Neuron (in vitro differentiated cells): Measurements from ENCODE around the gene KAZALD1.
A peak's percentile ranks its signal among the peaks of the same experiment; 100 is the strongest.

Source experiments
- H2AFZ ChIP-seq: one replicate; pipeline ENCODE4 v1.6.1; 2013; ENCODE audit warnings: low read depth, mild to moderate bottlenecking, inconsistent platforms, low read length, moderate library complexity
- H3K27me3 ChIP-seq: one replicate; pipeline ENCODE4 v1.6.1; 2013; ENCODE audit warnings: low read length; ENCODE audit not compliant: insufficient read depth
- H3K36me3 ChIP-seq: one replicate; pipeline ENCODE4 v1.6.1; 2013; ENCODE audit warnings: low read length; ENCODE audit not compliant: insufficient read depth
- H3K4me1 ChIP-seq: one replicate; pipeline ENCODE4 v1.6.1; 2013; ENCODE audit warnings: low read length; ENCODE audit not compliant: insufficient read depth
- H3K4me3 ChIP-seq: 2 replicates; pipeline ENCODE4 v1.5.1; 2013; ENCODE audit warnings: mild to moderate bottlenecking, low read length, moderate library complexity
- H3K9me3 ChIP-seq: one replicate; pipeline ENCODE4 v1.6.1; 2013; ENCODE audit warnings: low read length

KAZALD1 gene, protein sequence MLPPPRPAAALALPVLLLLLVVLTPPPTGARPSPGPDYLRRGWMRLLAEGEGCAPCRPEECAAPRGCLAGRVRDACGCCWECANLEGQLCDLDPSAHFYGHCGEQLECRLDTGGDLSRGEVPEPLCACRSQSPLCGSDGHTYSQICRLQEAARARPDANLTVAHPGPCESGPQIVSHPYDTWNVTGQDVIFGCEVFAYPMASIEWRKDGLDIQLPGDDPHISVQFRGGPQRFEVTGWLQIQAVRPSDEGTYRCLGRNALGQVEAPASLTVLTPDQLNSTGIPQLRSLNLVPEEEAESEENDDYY

DNA sequence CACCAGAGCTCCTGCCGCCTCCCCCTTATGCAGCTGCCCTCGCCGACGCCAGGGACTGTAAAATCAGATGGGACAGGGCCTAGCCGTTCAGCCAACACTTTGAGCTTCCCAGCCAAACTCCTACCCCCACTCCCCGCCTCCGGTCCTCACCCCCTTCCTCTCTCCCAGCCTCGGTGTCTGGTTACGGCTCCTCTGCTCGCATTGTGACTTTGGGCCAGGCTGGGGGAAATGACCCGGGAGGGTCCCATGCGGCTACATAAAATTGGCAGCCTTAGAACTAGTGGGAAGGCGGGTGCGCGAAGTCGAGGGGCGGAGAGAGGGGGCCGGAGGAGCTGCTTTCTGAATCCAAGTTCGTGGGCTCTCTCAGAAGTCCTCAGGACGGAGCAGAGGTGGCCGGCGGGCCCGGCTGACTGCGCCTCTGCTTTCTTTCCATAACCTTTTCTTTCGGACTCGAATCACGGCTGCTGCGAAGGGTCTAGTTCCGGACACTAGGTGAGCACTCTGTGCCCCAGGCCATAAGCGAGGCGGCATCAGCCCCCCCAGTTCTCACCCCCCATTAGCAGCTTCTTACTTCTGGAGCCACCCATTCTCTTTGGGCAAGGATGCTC, at the start of gene KAZALD1:
Gene KAZALD1, plus strand, starts transcription at position 366 of the 608 bp plus-strand sequence. CDS start 604 bp downstream, outside the sequence.
- Histone ChIP-seq H2AFZ (peak within 1 kb of the TSS; percentile 89), H3K27me3 (peaks cover 36% of the 10 kb centered on the region), H3K36me3 (no peaks in the 10 kb centered on the region), H3K4me3 (peak within 1 kb of the TSS; percentile 96), H3K4me1 (peaks cover 34% of the 10 kb centered on the region), H3K9me3 (no peaks in the 10 kb centered on the region)

DNA sequence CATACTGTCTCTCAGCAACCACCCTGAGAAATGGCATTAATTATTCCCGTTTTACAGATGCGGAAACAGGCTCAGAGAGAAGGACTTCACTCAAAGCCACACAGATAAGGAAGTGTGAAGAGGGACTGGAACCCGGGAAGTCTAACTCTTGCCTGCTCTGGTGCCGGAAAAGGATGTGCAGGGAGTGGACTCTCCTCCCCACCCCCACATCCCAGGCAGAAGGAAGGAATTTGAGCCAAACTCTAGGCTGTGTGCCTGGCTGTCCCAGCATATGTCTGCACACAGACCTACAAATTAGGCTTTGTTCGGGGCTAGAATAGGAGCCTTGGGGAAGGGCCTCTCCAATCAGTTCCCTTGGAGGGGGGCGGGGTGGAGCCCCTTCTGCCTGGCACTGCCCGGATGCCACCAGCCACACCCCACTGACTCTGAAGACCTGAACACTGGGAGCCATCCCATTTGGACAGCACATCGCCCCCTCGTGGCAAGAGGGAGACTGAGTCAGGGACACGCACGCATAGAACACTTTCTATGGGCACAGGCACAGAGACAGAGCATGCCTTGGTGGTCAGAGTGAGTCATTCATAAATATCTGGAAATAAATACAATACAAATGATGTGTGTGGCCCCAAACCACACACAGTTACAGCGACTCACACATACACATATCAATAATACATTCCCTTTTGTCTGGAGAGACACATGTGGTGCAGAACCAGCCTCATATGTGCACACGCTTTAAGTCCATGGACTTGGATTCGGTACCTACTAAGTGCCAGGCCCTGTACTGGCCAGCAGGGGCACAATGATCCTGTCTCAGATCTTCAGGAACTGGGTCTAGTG, 49.0 kb upstream of the KAZALD1 start:
- Histone ChIP-seq H2AFZ (no peak overlapping the region), H3K36me3 (no peaks in the 10 kb centered on the region), H3K9me3 (no peaks in the 10 kb centered on the region), H3K27me3 (peaks cover 26% of the 10 kb centered on the region), H3K4me1 (no peaks in the 10 kb centered on the region), H3K4me3 (no peak overlapping the region)

DNA sequence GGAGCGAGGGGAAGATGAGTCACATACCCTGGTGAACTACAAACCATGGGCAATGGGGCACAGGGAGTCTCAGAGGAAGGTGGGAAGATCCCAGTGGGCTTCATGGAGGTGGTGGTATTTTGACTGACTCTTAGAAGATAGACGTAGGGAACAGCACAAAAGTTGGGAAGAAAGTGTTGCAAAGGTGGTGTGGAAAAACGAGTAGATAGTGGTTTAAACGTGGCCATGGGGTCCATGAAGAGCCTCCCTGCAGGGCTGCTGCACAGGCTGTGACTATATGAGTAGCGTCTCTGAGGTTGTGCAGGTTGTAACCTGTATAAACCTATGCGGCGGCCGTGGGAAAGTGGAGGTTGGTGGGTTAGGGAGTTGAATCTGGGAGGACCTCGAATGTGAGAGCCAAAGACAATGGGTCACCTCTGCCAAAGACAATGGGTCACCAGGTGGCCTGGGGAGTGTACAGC, 48.4 kb upstream of the KAZALD1 start:
- no peaks in the 10 kb centered on the region for H3K4me1 ChIP-seq
- no peaks in the 10 kb centered on the region for H3K36me3 ChIP-seq
- no peaks in the 10 kb centered on the region for H3K9me3 ChIP-seq
- H2AFZ ChIP-seq: no peak overlapping the region
- H3K27me3 ChIP-seq: peaks cover 32% of the 10 kb centered on the region
- H3K4me3 ChIP-seq: no peak overlapping the region

DNA sequence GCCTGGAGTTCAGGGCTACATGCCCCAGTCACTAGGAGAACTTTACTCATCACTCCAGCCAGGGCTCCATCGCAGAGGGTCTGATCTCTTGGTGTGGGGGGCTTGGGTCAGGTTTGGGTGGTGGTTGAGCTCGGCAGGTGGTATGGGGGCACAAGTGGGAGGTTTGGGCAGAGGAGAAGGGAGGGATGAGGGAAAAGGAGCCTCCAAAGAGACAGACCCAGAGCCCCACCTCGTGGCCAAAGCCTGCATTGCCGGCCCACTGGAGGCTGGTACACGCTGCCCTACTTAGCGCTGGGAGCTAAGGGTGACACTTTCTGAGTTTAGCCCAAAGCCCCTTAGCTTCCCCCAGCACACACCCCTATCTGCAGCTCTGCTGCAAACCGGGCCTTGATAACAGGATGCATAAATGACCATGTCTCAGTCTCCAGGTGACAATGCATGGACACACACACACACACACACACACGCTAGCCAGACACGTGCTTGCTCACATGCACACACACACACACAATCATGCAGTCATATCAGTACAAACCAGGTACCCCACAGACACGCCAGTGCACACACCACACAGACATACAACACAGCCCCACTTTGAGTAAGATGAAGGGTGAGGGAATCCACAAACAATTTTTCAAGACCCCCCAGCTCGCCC, 47.4 kb upstream of the KAZALD1 start:
- peaks cover 40% of the 10 kb centered on the region for H3K27me3 ChIP-seq
- H3K4me3 ChIP-seq: no peak overlapping the region
- H2AFZ ChIP-seq: no peak overlapping the region
- no peaks in the 10 kb centered on the region for H3K9me3 ChIP-seq
- H3K4me1 ChIP-seq: peaks cover 3% of the 10 kb centered on the region
- no peaks in the 10 kb centered on the region for H3K36me3 ChIP-seq

DNA sequence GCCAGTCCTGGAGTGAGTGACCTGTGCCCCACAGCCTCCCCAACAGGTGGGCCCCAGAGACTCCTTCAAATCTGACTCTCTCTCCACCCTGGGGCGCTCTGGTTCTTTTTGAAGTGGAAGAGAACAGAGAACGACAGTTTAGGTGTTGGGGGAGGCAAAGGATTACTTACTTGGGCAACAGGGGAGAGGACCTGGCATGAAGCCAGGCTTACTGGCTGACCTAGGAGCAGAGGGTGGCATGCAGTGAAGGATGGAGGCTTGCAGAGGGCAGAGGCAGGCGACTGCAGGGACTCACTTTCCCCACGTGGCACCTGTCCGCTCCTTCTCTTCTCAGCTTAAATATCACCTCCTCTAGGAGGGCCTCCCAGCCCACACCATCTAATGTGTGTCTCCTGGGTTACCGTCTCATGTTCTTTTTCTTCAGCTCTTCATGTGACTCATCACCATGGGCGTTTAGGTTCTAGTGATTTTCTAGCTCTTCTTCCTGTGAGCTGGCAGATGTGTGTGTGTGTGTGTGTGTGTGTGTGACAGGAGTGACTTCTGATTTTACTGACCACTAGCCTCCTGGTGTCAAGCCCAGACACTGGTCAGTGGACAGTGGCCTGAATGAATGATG, 46.7 kb upstream of the KAZALD1 start:
- Histone ChIP-seq H3K27me3 (peaks cover 40% of the 10 kb centered on the region), H3K9me3 (no peaks in the 10 kb centered on the region), H3K4me1 (peaks cover 3% of the 10 kb centered on the region), H2AFZ (no peak overlapping the region), H3K36me3 (no peaks in the 10 kb centered on the region), H3K4me3 (no peak overlapping the region)

DNA sequence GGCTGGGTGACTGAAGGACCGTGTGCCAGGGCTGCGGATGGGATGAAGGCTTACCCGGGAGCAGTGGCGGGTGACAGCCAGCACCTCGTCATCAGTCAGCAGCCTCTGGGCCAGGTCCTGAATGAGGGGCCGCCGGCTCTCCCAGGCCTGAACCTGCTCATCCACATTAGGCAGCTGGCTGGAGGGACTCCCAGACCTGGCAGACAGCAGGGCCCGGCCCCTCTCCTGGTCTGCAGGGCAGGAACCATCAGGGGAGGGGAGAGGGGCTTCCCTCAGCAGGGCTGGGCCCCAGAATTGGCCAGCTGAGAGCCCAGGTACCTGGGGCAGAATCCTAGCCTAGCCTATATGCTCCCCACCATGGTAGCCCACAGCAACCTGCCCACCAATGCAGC, 46.2 kb upstream of the KAZALD1 start:
- H3K9me3 ChIP-seq: no peaks in the 10 kb centered on the region
- no peak overlapping the region for H3K4me3 ChIP-seq
- H2AFZ ChIP-seq: no peak overlapping the region
- H3K4me1 ChIP-seq: peaks cover 3% of the 10 kb centered on the region
- H3K36me3 ChIP-seq: no peaks in the 10 kb centered on the region
- peaks cover 40% of the 10 kb centered on the region for H3K27me3 ChIP-seq

DNA sequence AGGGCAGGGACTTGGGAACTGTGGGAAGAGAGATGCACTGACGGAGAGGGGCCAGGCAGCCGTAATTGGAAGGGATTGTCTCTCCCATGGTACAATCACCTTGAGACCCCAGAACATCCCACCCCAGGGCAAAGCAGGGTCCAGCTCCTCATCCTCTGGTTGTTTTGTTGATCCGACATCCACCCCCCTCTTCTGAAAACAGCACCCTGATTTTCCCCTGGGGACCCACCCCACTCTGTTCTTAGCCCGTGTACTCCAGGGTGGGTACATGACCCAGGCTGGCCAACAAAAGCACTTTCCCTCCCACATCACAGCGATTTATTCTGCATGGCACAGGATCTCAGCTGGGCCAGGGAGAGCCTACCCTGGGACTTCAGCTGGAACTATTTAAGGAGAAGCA, 45.0 kb upstream of the KAZALD1 start:
- H3K36me3 ChIP-seq: no peaks in the 10 kb centered on the region
- no peak overlapping the region for H3K4me3 ChIP-seq
- H3K4me1 ChIP-seq: peaks cover 3% of the 10 kb centered on the region
- no peaks in the 10 kb centered on the region for H3K9me3 ChIP-seq
- H3K27me3 ChIP-seq: peaks cover 50% of the 10 kb centered on the region
- H2AFZ ChIP-seq: no peak overlapping the region

DNA sequence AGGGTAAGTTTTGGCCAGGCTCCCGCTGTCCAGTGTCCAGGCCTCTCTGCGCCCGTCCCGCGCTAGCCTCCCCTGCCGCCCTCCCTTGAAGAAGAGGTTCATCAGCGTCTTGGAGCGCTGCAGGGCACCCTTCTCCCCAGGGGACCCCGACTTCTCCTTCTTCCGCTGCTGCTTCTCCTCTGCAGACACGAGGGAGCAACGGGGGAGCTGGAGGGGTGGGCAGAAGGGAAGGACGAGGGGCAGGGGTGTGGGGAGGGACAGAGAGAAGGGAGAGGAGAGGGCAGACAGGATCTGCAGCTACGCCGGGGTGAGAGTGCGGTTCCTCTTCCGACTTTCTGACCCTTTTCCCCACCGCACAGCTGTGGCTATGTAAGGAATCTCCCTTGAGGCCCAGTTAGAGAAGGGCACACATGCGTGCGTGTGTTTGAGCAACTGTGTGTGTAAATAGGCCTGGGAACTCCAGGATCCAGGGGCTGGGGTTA, 43.6 kb upstream of the KAZALD1 start:
- no peaks in the 10 kb centered on the region for H3K9me3 ChIP-seq
- H3K27me3 ChIP-seq: peaks cover 50% of the 10 kb centered on the region
- no peak overlapping the region for H3K4me3 ChIP-seq
- H2AFZ ChIP-seq: no peak overlapping the region
- H3K36me3 ChIP-seq: no peaks in the 10 kb centered on the region
- H3K4me1 ChIP-seq: peaks cover 3% of the 10 kb centered on the region

DNA sequence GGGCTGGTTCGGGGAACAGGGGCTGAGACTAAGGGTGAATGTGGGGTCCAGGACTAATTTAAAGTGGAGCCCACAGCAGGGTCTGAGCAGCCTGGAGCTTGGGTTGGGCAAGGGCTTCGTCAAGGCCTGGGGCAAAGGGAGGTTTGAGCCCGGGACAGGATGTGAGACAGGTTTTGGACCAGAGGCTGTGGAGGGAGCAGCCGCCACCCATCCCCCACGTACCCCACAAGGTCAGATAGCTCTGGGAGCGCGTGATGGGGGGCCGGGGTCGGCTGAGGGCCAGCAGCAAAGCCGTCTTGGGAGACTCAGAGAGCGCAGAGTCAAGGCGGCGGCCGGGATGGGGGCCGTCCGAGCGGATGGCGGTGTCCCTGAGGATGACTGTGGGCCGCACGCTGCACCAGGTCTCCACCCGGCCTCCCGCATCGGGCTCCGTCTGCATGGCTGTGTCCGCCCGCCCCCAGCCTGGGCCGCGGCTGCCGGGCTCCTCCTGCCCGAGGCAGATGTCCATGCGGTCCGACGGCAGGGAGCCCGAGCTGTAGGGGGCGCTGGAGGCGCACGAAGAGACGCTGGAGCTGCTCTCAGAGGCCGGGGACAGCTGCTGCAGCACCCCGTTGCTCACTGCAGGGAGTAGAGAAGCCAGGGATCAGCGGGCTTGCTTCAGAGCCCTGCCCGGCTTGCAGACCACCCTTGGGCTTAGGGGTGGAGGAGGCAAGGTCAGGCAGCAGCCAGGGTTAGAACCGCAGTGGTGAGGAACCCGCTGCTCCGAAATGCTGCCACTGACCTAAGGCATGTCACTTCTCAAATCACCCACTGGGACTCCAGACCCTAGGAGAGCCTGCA, 43.0 kb upstream of the KAZALD1 start:
- peaks cover 3% of the 10 kb centered on the region for H3K4me1 ChIP-seq
- no peak overlapping the region for H2AFZ ChIP-seq
- peaks cover 50% of the 10 kb centered on the region for H3K27me3 ChIP-seq
- H3K36me3 ChIP-seq: no peaks in the 10 kb centered on the region
- H3K9me3 ChIP-seq: no peaks in the 10 kb centered on the region
- no peak overlapping the region for H3K4me3 ChIP-seq

DNA sequence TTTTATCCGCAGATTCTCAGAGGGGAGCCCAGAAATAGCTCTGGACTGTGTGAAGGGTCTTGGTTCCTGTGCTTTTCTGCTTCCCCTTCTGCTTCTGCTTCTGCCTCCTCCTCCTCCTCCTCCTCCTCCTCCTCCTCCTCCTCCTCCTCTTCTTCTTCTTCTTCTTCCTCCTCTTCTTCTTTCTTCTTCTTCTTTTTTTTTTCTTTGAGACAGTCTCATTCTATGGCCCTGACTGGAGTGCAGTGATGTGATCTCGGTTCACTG, 42.4 kb upstream of the KAZALD1 start:
- H3K9me3 ChIP-seq: no peaks in the 10 kb centered on the region
- H3K4me1 ChIP-seq: peaks cover 3% of the 10 kb centered on the region
- H3K27me3 ChIP-seq: peaks cover 50% of the 10 kb centered on the region
- no peak overlapping the region for H2AFZ ChIP-seq
- H3K36me3 ChIP-seq: no peaks in the 10 kb centered on the region
- H3K4me3 ChIP-seq: no peak overlapping the region

DNA sequence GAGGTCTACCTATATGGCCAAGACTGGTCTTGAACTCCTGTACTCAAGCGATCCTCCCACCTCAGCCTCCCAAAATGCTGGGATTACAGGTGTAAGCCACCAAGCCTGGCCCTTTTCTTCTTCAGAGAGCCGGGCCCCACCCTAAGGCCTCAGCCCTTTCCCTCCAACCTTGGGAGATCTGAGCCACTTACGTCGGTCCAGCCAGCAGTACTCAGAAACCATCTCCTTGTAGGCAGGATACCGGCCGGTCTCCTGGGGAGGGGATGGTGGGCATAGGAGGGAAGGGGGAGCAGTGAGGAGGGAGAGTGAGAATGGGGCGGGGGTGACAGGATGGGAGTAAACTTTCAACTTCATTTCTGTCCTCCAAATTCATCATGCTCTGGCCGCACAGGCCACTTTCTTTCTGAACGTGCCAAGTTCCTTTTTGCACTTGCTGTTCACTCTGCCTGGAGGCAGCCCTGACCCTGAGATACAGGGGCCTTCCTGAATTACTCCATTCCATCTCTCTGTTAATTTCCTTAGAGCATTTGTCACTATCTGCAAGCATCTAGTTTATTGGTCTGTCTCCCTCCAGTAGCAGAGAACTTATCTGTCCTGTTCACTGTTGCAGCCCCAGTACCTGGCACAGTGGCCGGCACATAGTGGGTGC, 41.2 kb upstream of the KAZALD1 start:
- peaks cover 3% of the 10 kb centered on the region for H3K4me1 ChIP-seq
- peaks cover 44% of the 10 kb centered on the region for H3K27me3 ChIP-seq
- H3K36me3 ChIP-seq: no peaks in the 10 kb centered on the region
- H3K9me3 ChIP-seq: no peaks in the 10 kb centered on the region
- H3K4me3 ChIP-seq: no peak overlapping the region
- no peak overlapping the region for H2AFZ ChIP-seq
